ENCODE results near the gene CERT1.
"Not testable (repeated sequence)": the region's sequence is repeated elsewhere in the genome, so short reads cannot be mapped to it uniquely, and the experiment has no call there.

The CERT1 gene

GRCh38 chr5:75536694-75537360 lies 25.4 kb upstream of the CERT1 start:
- in situ Hi-C loops (cut with MboI; ENCODE audit: low pct_unique_long_range_greater_than_20kb, low sequenced_read_pairs, unreplicated experiment) = no loop called here
- TF ChIP-seq CTCF (IDR thresholded peaks at IDR 0.05; ENCODE audit: extremely low read depth, insufficient read depth, missing control alignments) = no peak
- no peak for DNase-seq (ENCODE audit: low spot score)

- no peak for DNase-seq (ENCODE audit: low spot score)
- in situ Hi-C loops (cut with MboI; ENCODE audit: low pct_unique_long_range_greater_than_20kb, low sequenced_read_pairs, unreplicated experiment) = no loop called here
- no peak for TF ChIP-seq CTCF (IDR thresholded peaks at IDR 0.05; ENCODE audit: extremely low read depth, insufficient read depth, missing control alignments)
Measured at GRCh38 chr5:75536147-75536546, 24.7 kb upstream of the CERT1 start.

- no peak for DNase-seq (ENCODE audit: low spot score)
- no peak for TF ChIP-seq CTCF (IDR thresholded peaks at IDR 0.05; ENCODE audit: extremely low read depth, insufficient read depth, missing control alignments)
- in situ Hi-C loops (cut with MboI; ENCODE audit: low pct_unique_long_range_greater_than_20kb, low sequenced_read_pairs, unreplicated experiment) = no loop called here
Measured at GRCh38 chr5:75534734-75535133, 23.3 kb upstream of the CERT1 start.

GRCh38 chr5:75533716-75534115 lies 22.3 kb upstream of the CERT1 start:
- DNase-seq (ENCODE audit: low spot score); in situ Hi-C loops (cut with MboI; ENCODE audit: low pct_unique_long_range_greater_than_20kb, low sequenced_read_pairs, unreplicated experiment): not testable (repeated sequence)

GRCh38 chr5:75532190-75532589 lies 20.8 kb upstream of the CERT1 start:
- in situ Hi-C loops (cut with MboI; ENCODE audit: low pct_unique_long_range_greater_than_20kb, low sequenced_read_pairs, unreplicated experiment) = no loop called here

GRCh38 chr5:75529185-75529584 lies 17.8 kb upstream of the CERT1 start:
- TF ChIP-seq CTCF (IDR thresholded peaks at IDR 0.05; ENCODE audit: extremely low read depth, insufficient read depth, missing control alignments) = no peak
- in situ Hi-C loops (cut with MboI; ENCODE audit: low pct_unique_long_range_greater_than_20kb, low sequenced_read_pairs, unreplicated experiment) = no loop called here
- DNase-seq (ENCODE audit: low spot score) = no peak

More at GRCh38 chr5:75532190-75532589, 20.8 kb upstream of the CERT1 start:
- no peak for DNase-seq (ENCODE audit: low spot score)
- TF ChIP-seq CTCF (IDR thresholded peaks at IDR 0.05; ENCODE audit: extremely low read depth, insufficient read depth, missing control alignments) = no peak

- DNase-seq (ENCODE audit: low spot score) = no peak
- TF ChIP-seq CTCF (IDR thresholded peaks at IDR 0.05; ENCODE audit: extremely low read depth, insufficient read depth, missing control alignments) = no peak
- in situ Hi-C loops (cut with MboI; ENCODE audit: low pct_unique_long_range_greater_than_20kb, low sequenced_read_pairs, unreplicated experiment) = no loop called here
Measured at GRCh38 chr5:75526070-75526469, 14.6 kb upstream of the CERT1 start.

Measured in GM13977 (cell line).